ENCODE measurements around the gene RPS6KB1.

DNA sequence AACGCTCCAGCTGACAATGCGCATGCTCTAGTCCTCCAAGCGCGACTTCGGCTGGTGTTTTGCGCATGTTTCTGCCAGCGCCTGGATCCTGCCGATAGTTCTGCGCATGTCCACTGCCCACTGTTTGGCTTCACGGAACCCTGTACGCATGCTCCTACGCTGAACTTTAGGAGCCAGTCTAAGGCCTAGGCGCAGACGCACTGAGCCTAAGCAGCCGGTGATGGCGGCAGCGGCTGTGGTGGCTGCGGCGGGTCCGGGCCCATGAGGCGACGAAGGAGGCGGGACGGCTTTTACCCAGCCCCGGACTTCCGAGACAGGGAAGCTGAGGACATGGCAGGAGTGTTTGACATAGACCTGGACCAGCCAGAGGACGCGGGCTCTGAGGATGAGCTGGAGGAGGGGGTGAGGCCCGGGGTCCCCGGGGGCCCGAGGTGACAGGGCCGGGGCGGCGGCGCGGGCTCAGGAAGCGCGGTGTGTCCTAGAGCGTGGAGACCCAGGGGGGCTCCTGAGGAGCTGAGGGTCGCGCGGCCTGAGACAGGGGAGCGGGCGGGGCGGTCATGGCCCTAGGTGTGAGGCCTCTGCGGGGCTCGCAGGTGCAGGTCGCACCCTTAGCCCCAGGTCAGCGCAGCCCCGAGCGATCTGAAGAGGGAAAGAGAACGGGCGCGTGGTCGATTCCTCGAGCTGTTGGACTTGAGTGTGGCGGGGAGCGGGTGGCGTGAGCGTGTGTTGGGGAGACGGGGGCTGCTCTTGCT lies at the start of gene RPS6KB1, which contains the start of gene TUBD1:
- TF ChIP-seq, protein P1, sequence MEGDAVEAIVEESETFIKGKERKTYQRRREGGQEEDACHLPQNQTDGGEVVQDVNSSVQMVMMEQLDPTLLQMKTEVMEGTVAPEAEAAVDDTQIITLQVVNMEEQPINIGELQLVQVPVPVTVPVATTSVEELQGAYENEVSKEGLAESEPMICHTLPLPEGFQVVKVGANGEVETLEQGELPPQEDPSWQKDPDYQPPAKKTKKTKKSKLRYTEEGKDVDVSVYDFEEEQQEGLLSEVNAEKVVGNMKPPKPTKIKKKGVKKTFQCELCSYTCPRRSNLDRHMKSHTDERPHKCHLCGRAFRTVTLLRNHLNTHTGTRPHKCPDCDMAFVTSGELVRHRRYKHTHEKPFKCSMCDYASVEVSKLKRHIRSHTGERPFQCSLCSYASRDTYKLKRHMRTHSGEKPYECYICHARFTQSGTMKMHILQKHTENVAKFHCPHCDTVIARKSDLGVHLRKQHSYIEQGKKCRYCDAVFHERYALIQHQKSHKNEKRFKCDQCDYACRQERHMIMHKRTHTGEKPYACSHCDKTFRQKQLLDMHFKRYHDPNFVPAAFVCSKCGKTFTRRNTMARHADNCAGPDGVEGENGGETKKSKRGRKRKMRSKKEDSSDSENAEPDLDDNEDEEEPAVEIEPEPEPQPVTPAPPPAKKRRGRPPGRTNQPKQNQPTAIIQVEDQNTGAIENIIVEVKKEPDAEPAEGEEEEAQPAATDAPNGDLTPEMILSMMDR (IDR thresholded peaks at IDR 0.05; ENCODE audit: low read depth, low read length, poor library complexity, severe bottlenecking): no peak
- TF ChIP-seq EZH2phosphoT487 (IDR thresholded peaks at IDR 0.05; ENCODE audit: borderline replicate concordance, low read length): no peak

Measured in DOHH2 (cell line).